ENCODE measurements around the gene RTRAF. TPM values are rescaled to one million over a fixed set of nuclear protein-coding genes. Genes with fewer than 3 reads are reported as not detected.

RTRAF gene
- total and polyA plus RNA-seq, 10 of the 15 experiments (the other 5 are each of a cell fraction or from before 2014, with no cell fraction given) = 248 to 540 (median 368) TPM

- TF ChIP-seq HCFC1 (IDR thresholded peaks at IDR 0.05; ENCODE audit: low read length) (peak; percentile 45; the same call in 1 of the 2 replicates), RB1 (IDR thresholded peaks at IDR 0.05; ENCODE audit: borderline replicate concordance) (no peak), CHD4 (IDR thresholded peaks at IDR 0.05) (no peak), SP1 (IDR thresholded peaks at IDR 0.05; ENCODE audit: low read depth, low read length) (peak; percentile 98), FOS (IDR thresholded peaks at IDR 0.05; ENCODE audit: borderline replicate concordance, extremely low read depth, insufficient read length) (peak; percentile 61), RUNX3 (IDR thresholded peaks at IDR 0.05; ENCODE audit: low read length) (peak; percentile 90), ZZZ3 (IDR thresholded peaks at IDR 0.05; ENCODE audit: control insufficient read depth, insufficient read length, low read depth) (no peak), PML (IDR thresholded peaks at IDR 0.05; ENCODE audit: low read length) (peak; percentile 78), LARP7 (IDR thresholded peaks at IDR 0.05) (peak; percentile 70), POLR2A (IDR thresholded peaks at IDR 0.05; ENCODE audit: low read depth, low read length) (peak; percentile 97), YBX1 (IDR thresholded peaks at IDR 0.05) (no peak), KDM1A (IDR thresholded peaks at IDR 0.05; ENCODE audit: borderline replicate concordance) (no peak), CUX1 (IDR thresholded peaks at IDR 0.05; ENCODE audit: insufficient replicate concordance, low read depth, low read length) (no peak), GATAD2B (conservative IDR thresholded peaks at IDR 0.05; ENCODE audit: low read depth) (peak; percentile 51; the same call in 1 of the 2 replicates), EGR1 (IDR thresholded peaks at IDR 0.05; ENCODE audit: borderline replicate concordance in 1 of 2, low read depth in 2 of 2, low read length in 2 of 2) (peak; percentile 53 to 92; a peak in 2 of 3 replicates), TCF3 (IDR thresholded peaks at IDR 0.05; ENCODE audit: borderline replicate concordance, insufficient read depth, low read depth, low read length) (no peak), STAT1 (conservative IDR thresholded peaks at IDR 0.05) (0 out of 2 replicates have a peak, but pooled peaks have one; percentile 39)
- TF ChIP-seq, protein P1, sequence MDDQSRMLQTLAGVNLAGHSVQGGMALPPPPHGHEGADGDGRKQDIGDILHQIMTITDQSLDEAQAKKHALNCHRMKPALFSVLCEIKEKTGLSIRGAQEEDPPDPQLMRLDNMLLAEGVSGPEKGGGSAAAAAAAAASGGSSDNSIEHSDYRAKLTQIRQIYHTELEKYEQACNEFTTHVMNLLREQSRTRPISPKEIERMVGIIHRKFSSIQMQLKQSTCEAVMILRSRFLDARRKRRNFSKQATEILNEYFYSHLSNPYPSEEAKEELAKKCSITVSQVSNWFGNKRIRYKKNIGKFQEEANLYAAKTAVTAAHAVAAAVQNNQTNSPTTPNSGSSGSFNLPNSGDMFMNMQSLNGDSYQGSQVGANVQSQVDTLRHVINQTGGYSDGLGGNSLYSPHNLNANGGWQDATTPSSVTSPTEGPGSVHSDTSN (IDR thresholded peaks at IDR 0.05; ENCODE audit: insufficient replicate concordance, low read depth, low read length) = peak; percentile 94
- TF ChIP-seq, protein P2, sequence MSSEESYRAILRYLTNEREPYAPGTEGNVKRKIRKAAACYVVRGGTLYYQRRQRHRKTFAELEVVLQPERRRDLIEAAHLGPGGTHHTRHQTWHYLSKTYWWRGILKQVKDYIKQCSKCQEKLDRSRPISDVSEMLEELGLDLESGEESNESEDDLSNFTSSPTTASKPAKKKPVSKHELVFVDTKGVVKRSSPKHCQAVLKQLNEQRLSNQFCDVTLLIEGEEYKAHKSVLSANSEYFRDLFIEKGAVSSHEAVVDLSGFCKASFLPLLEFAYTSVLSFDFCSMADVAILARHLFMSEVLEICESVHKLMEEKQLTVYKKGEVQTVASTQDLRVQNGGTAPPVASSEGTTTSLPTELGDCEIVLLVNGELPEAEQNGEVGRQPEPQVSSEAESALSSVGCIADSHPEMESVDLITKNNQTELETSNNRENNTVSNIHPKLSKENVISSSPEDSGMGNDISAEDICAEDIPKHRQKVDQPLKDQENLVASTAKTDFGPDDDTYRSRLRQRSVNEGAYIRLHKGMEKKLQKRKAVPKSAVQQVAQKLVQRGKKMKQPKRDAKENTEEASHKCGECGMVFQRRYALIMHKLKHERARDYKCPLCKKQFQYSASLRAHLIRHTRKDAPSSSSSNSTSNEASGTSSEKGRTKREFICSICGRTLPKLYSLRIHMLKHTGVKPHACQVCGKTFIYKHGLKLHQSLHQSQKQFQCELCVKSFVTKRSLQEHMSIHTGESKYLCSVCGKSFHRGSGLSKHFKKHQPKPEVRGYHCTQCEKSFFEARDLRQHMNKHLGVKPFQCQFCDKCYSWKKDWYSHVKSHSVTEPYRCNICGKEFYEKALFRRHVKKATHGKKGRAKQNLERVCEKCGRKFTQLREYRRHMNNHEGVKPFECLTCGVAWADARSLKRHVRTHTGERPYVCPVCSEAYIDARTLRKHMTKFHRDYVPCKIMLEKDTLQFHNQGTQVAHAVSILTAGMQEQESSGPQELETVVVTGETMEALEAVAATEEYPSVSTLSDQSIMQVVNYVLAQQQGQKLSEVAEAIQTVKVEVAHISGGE (CRISPR knock-in tag; IDR thresholded peaks at IDR 0.05) = no peak
Observed at GRCh38 chr14:51989293-51990234, at the start of gene RTRAF (continued).
